Measurements from ENCODE around the gene BHLHE23. TPM values are rescaled to one million over a fixed set of nuclear protein-coding genes. Genes with fewer than 3 reads are reported as not detected.

Gene BHLHE23
- total RNA-seq, 1 experiment from 2014 or later: not detected

DNA sequence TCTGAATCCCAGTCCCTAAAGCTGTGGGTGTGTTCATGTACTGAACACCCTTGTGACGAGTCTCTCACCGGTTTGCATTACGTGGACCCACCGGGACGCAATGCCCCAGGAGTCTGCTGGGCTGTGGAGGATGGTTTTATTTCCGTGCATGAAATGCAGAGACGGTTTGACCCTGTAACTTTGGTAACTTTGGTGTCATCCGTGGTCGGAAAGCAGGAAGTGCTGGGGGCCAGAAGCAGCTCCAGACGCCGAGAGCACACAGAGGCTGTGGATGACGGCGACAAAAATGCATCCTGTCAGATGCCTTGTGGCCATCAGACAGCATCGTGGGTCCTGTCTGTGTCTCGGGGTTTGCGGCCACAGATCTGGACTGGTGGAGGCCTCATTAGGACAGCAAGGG lies 7.2 kb downstream of the BHLHE23 start:
- Histone ChIP-seq H3K36me3 (ENCODE audit: low read depth) (no peaks in the 10 kb centered on the region), H3K9me3 (ENCODE audit: insufficient read depth, low read depth) (no peaks in the 10 kb centered on the region; the same call in 1 of the 2 replicates), H3K9me2 (ENCODE audit: insufficient read depth) (no peaks in the 10 kb centered on the region), H3K27ac (no peak overlapping the region), H3F3A (ENCODE audit: insufficient read depth, low read depth) (no peaks in the 10 kb centered on the region), H3K27me3 (ENCODE audit: insufficient read depth, low read depth) (peaks cover 83% of the 10 kb centered on the region), H3K4me2 (no peak overlapping the region), H2AFZ (no peak overlapping the region), H3K79me2 (ENCODE audit: low read depth) (no peaks in the 10 kb centered on the region), H3K4me1 (replicated peaks; ENCODE audit: insufficient read depth) (no peaks in the 10 kb centered on the region), H4K20me1 (ENCODE audit: insufficient read depth) (no peaks in the 10 kb centered on the region), H3K4me3 (no peak overlapping the region)
- ChIA-PET POLR2A (ENCODE audit: unreplicated experiment) (no interaction called here), CTCF (no interaction called here)
- TF ChIP-seq, protein P1, sequence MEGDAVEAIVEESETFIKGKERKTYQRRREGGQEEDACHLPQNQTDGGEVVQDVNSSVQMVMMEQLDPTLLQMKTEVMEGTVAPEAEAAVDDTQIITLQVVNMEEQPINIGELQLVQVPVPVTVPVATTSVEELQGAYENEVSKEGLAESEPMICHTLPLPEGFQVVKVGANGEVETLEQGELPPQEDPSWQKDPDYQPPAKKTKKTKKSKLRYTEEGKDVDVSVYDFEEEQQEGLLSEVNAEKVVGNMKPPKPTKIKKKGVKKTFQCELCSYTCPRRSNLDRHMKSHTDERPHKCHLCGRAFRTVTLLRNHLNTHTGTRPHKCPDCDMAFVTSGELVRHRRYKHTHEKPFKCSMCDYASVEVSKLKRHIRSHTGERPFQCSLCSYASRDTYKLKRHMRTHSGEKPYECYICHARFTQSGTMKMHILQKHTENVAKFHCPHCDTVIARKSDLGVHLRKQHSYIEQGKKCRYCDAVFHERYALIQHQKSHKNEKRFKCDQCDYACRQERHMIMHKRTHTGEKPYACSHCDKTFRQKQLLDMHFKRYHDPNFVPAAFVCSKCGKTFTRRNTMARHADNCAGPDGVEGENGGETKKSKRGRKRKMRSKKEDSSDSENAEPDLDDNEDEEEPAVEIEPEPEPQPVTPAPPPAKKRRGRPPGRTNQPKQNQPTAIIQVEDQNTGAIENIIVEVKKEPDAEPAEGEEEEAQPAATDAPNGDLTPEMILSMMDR (conservative IDR thresholded peaks at IDR 0.05): no peak
- no peak for TF ChIP-seq EZH2 (IDR thresholded peaks at IDR 0.05; ENCODE audit: low read depth)
- intact Hi-C loops (cut with micrococcal nuclease; ENCODE audit: unreplicated experiment): no loop called here
- no peak for DNase-seq
- BruUV-seq (replicated peaks): no TSS peak

DNA sequence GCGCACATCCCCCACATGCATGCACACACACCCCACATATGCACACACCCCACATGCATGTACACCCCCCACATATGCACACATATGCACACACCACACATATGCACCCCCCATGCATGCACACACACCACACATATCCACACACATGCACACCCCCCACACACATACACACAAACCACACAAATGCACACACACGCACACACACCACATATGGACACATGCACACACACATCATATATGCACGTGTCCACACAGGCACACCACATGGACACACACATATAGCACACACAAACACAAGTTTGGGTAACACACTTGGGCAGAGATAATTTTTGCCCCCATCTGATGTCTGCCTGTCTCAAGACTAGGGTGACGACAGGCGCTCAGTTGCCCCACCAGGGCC lies 8.3 kb downstream of the BHLHE23 start:
- Histone ChIP-seq H3K27me3 (ENCODE audit: insufficient read depth, low read depth) (peaks cover 85% of the 10 kb centered on the region), H3K79me2 (ENCODE audit: low read depth) (no peaks in the 10 kb centered on the region), H3K36me3 (ENCODE audit: low read depth) (no peaks in the 10 kb centered on the region), H3K9me3 (ENCODE audit: insufficient read depth, low read depth) (no peaks in the 10 kb centered on the region), H3K4me1 (replicated peaks; ENCODE audit: insufficient read depth) (no peaks in the 10 kb centered on the region), H4K20me1 (ENCODE audit: insufficient read depth) (no peaks in the 10 kb centered on the region), H3K27ac (no peak overlapping the region), H3K9me2 (ENCODE audit: insufficient read depth) (no peaks in the 10 kb centered on the region), H2AFZ (no peak overlapping the region), H3K4me3 (no peak overlapping the region), H3F3A (ENCODE audit: insufficient read depth, low read depth) (no peaks in the 10 kb centered on the region), H3K4me2 (no peak overlapping the region)
- TF ChIP-seq, protein P1 (conservative IDR thresholded peaks at IDR 0.05): no peak
- no peak for TF ChIP-seq EZH2 (IDR thresholded peaks at IDR 0.05; ENCODE audit: low read depth)
- intact Hi-C loops (cut with micrococcal nuclease; ENCODE audit: unreplicated experiment): no loop called here
- no peak for DNase-seq
- POLR2A ChIA-PET (ENCODE audit: unreplicated experiment): no interaction called here
- CTCF ChIA-PET: no interaction called here
- no TSS peak for BruUV-seq (replicated peaks)

DNA sequence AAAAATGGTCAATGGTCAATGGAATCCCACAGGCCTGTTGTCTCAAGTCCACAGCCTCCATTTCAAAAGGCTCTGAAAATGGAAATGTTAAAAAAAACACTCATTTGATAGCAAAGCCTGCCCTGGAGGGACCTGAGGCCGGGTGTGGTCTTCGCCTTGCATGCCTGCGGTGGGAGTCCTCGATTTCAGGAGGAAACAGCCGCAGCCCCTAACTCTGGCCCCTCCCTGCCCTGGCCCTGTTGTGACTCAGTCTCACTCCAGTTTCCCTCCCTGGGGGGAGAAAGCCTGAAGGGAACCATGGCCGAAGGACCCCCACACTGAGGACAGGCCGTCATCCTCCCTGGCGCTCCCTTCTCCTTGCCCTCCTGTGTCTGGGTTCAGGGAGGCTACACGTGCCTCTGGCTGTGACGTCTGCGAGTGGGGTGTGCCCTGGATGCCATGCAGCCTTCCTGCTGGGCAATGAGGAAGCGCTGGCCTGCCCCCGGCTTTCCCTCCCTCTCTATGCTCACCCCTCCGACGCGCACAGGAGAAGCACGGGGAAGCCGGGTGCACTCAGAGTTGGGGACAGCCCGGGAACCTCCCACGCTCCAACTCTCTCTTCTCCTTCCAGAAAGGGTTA lies 9.2 kb downstream of the BHLHE23 start:
- no peak for DNase-seq
- POLR2A ChIA-PET (ENCODE audit: unreplicated experiment): no interaction called here
- Histone ChIP-seq H2AFZ (no peak overlapping the region), H3K4me3 (no peak overlapping the region), H3F3A (ENCODE audit: insufficient read depth, low read depth) (no peaks in the 10 kb centered on the region), H4K20me1 (ENCODE audit: insufficient read depth) (no peaks in the 10 kb centered on the region), H3K36me3 (ENCODE audit: low read depth) (no peaks in the 10 kb centered on the region), H3K27ac (no peak overlapping the region), H3K27me3 (ENCODE audit: insufficient read depth, low read depth) (peaks cover 85% of the 10 kb centered on the region), H3K9me2 (ENCODE audit: insufficient read depth) (no peaks in the 10 kb centered on the region), H3K79me2 (ENCODE audit: low read depth) (no peaks in the 10 kb centered on the region), H3K9me3 (ENCODE audit: insufficient read depth, low read depth) (no peaks in the 10 kb centered on the region), H3K4me1 (replicated peaks; ENCODE audit: insufficient read depth) (no peaks in the 10 kb centered on the region), H3K4me2 (no peak overlapping the region)
- BruUV-seq (replicated peaks): no TSS peak
- intact Hi-C loops (cut with micrococcal nuclease; ENCODE audit: unreplicated experiment): no loop called here
- CTCF ChIA-PET: no interaction called here
- TF ChIP-seq, protein P1 (conservative IDR thresholded peaks at IDR 0.05): no peak
- TF ChIP-seq EZH2 (IDR thresholded peaks at IDR 0.05; ENCODE audit: low read depth): no peak

Measured in PC-9 (cell line).